ENCODE measurements around the gene MBP.

DNA sequence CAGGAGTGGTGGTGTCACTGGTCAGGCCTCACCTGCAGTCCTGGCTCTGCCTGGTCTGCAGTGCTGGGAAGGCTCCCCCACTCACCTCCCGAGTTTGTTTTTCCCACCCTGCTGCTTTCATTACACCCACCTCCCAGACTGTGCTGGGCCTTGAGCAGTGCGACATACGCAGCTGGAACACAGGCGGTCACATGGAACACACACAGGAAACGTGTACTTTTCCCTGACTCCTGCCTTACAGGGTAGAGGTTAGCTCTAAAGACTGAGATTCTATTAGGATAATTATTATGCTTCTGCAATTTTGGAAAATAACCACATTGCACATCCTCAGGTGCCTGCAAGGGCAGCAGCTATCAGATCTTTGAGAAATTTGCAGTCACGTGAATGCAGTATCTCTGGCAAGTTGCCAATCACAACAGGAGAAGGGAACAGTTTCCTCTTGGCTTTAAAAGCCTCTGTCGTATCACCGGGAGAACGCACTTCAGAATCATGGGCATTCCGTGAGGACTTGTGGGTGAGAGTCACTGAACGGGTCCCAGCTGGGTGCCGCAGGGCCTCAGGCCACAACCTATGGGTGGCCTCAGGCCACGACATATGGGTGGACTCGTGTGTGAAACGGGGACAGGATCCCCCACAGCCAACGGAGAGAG lies 173.8 kb downstream of the MBP start:
- no peak for TF ChIP-seq POLR2AphosphoS5 (IDR thresholded peaks at IDR 0.05)
- no peak for TF ChIP-seq EZH2 (IDR thresholded peaks at IDR 0.05; ENCODE audit: borderline replicate concordance, insufficient read depth, low read length, poor library complexity, severe bottlenecking)

Data from neural cell (in vitro differentiated cells).